IMR-90 (cell line): ENCODE results near the gene BPGM.

ENCODE experiments used
- POLR2A ChIP-seq: IDR thresholded peaks from 2 replicates; pipeline ENCODE4 v1.6.1; 2012; ENCODE audit warnings: mild to moderate bottlenecking, low read depth, low read length
- RAD21 ChIP-seq: IDR thresholded peaks from 2 replicates; pipeline ENCODE4 v1.6.1; 2012; ENCODE audit warnings: low read length, improper control_type of control experiment
- TF ChIP-seq, protein P1 (sequence below): conservative IDR thresholded peaks from 2 replicates; pipeline ENCODE4 v1.5.1; 2012; ENCODE audit warnings: mild to moderate bottlenecking, low read depth, low read length, improper control_type of control experiment

DNA sequence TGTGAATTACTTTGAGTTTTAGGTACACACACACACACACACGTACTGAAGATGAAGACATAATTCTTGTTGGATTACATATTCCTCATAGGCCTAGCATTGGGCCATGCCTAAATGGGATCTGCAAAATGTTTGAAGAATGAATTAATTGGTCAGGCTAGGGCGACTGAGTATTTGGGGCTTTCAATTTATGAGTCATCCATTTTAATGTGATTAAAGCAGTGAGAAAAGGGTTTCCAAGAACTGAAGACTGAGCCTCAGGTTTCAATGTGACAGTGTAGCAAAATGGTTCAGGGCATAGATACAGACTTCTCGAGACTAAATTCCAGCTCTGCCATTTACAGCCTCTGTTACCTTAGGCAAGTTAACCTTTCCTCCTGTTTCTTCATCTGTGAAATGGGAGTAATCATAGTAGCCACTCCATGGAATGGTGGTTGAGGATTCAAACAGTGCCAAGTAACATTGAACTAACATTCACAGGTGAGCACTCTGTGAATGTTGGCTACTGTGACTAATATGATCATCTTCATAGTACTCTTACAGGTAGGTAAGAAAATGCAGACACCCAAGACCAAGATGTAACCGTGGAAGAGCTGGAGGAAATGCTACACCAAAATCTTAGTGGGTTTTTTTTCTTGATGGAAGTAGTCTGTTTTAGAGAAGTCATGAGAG, 7.6 kb downstream of the BPGM start:
- TF ChIP-seq, protein P1, sequence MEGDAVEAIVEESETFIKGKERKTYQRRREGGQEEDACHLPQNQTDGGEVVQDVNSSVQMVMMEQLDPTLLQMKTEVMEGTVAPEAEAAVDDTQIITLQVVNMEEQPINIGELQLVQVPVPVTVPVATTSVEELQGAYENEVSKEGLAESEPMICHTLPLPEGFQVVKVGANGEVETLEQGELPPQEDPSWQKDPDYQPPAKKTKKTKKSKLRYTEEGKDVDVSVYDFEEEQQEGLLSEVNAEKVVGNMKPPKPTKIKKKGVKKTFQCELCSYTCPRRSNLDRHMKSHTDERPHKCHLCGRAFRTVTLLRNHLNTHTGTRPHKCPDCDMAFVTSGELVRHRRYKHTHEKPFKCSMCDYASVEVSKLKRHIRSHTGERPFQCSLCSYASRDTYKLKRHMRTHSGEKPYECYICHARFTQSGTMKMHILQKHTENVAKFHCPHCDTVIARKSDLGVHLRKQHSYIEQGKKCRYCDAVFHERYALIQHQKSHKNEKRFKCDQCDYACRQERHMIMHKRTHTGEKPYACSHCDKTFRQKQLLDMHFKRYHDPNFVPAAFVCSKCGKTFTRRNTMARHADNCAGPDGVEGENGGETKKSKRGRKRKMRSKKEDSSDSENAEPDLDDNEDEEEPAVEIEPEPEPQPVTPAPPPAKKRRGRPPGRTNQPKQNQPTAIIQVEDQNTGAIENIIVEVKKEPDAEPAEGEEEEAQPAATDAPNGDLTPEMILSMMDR: no peak
- no peak for TF ChIP-seq POLR2A
- TF ChIP-seq RAD21: no peak
